Fibroblast of skin of scalp (primary cell): ENCODE results near the gene ZNHIT6.
A peak's percentile ranks its signal among the peaks of the same experiment; 100 is the strongest.

Experiments
- DNase-seq: peaks from one replicate; pipeline ENCODE4 v3.0.0-alpha.2; 2013

The ZNHIT6 gene

DNA sequence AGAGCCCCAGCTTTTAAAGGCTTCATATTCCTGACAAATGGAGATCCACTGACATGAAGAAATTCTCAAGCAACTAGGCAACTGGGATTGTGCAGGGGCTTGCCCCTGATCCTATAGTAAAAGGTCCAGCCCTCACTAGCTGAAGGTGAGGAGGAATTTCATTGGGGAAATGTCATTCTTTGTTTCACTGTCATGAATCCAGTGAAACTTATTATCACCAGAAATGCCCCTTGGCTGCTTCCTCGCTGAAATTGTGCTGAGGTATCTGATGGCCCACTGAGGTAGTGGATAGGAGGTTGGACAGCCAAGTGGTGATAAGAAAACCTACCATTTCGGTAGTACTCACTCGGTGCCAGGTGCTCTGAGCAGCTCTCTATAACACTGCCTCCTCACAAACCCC, 91.5 kb downstream of the ZNHIT6 start:
- DNase-seq, result no peak

DNA sequence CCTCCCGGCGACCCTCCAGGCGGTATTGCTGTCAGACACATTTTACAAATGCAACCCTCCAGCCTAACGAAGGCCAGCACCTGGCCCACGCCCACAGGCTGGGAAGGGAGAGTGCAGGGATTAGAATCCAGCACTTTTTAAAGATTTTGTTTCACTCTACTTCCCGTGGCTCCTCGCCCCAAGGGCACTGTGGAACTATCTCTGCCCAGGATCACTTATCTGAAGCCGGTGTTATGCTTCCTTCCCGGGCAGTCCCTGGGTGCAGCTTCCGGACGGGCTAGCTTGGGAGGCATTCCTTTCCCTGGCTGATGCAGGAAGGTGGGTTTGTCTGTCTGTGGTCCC, 91.9 kb downstream of the ZNHIT6 start:
- DNase-seq, result no peak

DNA sequence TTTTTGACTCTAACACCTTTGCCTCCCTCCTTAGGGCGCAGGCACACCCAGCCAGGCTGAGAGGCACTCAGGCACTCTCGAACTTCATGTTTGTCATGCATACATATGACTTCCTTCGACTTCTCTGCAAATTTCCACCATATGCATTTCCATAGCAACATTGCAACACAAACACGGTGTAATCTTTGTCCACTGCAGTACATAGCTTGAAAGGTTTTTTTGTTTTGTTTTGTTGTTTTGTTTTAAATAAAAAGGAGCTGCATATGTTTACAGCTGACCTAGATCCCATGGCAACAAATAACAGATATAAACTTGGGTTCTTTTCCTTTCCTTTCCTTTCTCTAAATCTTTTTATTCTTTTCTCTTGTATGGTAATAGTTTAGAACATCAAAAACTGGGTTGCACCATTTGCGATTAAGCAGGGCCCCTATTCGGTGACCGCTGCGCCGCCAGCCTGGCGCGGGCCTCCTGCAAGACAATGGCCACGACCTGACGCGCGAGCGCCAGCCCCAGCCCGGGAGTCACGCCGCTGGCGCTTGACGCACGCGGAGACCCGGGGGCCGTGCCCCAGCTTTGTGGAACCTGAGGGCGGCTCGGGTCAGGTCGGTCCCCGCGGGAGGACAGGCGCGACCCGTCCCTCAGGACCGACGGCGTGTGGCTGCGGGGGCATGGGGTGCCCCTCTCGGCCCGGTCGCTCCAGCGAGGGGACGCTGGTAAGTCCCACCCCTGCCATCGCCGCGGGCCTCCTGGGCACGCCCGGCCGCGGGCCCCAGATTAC, 92.5 kb downstream of the ZNHIT6 start:
- DNase-seq, result peak; percentile 35

DNA sequence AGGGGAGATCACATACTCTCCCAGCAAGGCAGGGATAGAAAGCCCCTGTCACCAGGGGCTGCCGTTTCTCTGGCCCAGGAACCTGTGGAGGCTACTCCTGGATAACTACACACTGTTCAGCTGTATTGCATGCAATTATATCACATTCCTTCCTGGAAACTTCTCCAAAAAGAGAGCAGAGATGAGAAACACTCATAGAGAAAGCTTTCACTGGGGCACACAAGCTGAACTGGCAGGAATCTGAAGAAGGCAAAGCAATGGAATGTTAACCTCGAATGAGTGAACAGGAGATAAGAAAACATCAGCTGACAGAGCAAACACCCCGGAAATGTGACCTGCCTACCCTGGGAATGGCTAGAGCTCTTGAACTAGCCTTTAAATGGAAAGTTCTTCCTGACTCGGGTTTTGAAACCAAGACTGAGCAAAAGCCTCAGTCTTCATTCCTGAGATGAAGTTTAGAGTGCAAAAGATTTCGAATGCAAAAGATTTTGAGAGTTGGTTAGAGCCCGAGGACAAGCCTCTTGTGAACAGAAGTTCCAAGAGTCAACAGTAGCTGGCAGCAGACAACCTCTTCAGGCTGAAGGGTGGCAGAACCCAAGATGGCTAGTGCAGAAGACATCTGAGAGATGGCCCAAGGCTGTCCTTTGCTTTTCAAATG, 95.4 kb downstream of the ZNHIT6 start:
- peak; percentile 97 for DNase-seq

DNA sequence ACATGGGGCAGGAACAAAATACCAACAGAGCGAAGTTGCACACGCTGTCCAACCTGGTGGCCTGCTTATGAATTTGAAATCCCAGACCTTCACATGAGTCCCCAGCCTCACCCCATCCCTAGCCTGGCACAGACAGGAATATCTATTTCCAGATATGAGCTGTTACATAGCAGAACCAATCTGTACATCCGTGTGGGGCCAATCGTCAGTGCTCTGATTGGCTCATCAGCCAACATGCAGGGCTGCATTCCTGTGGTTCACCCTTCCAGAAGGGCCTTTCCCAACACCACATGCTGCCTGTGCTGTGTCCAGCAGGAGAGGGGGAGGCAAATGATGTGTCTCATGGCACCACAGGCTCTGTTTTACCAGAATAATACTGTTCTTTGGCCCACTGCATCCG, 96.4 kb downstream of the ZNHIT6 start:
- DNase-seq, result peak; percentile 100

DNA sequence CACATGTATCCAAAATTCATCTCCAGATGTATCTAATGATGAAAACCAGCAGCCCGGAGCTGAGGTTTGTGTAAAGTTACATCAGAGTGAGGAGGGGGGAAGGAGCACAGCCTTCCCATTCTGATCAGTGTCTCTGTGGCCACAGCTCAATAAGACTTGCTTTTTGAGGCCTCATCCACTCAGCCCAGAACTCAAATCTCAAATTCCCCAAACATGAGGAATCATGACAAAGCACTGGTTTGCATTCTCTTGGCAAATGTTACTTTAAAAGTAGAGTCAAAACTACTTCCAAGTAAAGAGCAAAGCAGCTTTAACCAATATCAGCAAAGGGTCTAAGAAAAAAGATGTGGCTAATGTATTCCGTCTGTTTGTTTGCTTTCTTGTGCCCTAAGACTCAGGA, 96.8 kb downstream of the ZNHIT6 start:
- DNase-seq, result peak; percentile 97

DNA sequence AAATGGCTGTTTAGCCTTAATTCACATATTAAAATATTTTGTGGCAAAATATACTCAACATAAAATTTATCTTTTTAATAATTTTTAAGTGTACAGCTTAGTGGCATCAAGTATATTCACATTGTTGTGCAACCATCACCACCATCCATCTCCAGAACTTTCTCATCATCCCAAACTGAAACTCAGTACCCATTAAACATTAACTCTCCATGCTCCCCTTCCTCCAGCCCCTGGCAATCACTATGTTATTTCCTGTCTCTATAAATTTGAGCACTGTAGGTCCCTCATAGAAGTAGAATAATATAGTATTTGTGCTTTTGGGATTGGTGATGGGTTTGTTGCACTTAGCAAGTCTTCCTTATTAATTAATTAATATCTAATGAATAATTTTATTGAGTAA, 98.3 kb downstream of the ZNHIT6 start:
- DNase-seq, result no peak

DNA sequence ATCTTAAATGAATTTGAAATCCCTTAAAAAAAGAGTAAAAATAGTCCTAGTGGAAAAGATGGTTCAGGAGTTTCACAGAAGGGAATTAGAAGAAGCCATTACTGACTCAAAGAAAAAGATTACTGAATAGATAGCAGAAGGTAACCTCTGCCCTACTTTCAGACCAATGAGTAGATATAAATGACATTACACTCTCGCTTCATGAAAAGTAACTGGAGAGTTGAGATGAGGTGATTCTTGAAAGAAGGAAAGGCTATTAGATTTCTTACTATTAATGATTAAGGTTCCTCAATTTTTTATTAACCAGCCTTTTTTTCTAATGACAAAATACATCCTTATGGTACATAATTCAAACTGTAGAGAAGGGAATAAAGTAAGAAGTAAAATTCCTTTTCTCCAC, 99.4 kb downstream of the ZNHIT6 start:
- DNase-seq, result no peak

DNA sequence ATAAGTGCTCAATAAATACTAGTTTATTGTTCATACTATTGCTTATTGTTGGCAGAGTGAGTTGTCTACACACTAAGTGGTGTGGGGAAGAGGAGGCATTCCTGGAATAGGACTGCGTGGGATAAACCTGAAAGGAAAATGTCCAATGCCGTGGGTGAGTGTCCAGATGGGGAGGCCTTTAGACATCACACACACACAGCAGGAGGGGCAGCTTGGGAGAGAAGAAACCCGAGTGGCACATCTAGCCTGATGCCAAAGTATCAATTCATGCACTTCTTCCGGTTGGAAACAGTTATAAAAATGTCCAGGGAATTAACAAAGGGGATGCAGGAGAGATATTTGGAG, 100.3 kb downstream of the ZNHIT6 start:
- peak; percentile 25 for DNase-seq

DNA sequence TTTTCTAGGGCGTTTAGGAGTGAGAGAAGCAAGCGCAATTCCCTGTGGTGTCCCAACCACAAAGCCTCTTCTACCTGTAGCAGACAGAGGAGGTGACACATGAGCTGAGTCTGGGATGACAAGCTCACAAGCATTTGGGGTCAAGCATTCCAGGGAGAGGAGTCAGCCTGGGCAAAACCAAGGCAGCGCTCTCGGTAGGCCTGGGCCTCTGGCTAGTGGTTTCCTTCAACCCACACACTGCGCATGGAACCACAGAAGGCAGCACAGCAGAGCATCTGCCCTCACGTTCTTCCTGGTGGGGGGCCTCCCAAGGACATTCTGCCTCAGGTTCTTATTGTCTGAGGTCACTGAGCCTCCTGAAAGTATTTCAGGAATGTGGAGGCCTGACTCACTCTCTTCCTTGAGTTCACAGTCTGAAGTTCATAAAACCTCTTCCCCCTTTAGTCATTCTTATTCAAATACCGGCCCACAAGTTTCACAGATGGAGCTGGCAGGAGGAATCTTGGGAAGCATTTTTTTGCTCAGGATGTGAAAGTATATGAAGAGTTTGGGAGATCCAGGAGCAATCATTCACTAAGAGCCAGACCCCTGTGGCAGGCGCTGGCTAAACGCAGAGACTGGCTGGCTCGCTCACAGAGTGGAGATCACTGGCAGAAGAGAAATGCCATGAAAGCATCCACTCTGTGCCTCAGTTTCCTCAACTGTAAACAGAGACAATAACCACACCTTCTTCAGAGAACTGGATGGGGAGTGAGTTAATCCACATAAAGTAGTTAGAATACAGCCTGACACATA, 100.9 kb downstream of the ZNHIT6 start:
- DNase-seq, result peak; percentile 100

DNA sequence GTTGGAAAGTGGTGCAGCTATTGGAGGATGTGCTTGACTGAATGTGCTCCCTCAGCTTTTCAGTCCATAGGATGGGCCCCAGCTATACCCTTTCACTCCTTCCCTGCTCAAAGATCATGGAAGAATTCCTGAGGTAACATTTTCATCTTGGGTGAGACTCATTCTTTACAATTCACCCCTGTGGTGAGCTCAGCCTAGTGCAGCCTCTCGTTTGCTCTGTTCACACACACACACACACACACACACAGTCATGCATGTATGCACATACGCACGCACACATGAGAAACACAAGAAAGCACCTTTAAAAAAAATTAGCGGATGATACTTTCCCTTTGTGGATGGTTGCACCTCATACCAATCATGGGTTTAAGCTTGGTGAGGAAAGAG, 101.8 kb downstream of the ZNHIT6 start:
- peak; percentile 74 for DNase-seq

DNA sequence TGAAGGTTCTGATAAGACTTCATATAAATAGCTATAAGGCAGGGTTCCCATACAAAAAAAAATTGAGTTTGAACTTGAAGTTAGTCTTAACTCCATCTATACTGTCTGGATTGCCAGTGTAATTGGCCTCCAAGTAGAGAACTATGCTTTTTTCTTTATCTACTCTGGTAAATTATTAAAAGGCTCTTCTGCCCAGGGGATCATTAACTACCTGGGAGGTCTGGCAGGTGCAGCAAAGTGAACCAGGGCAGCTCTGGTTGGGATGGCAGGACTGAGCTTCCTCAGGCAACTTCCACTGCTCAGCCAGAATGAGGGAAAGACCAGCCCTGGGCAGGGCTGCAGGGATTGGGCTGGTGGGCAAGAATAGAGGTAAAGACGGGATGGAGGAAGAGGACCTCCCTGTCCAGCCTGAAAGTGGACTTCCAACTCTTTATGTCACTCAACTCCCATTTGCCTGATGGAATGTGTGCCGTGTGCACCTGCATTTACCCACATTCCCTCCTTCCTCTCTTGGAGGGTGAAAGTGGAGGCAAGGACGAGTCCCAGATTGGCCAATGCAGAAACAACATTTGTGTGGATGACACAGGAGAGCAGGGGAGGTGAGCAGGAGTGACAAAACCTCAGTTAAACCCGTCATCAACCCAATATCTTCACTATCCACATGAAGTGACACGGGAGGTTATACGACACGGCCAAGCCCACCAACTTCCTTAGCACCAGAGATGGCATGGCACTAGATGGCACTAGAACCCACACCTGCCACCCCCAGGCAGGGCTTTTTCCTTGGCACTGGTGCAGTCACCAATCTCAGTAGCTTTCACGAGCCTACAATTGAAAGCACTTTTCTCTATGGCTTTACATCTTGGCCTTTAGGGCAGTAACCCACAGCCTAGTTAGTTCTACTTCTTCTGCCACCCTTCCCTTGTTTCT, 102.5 kb downstream of the ZNHIT6 start:
- DNase-seq, result peak; percentile 28

DNA sequence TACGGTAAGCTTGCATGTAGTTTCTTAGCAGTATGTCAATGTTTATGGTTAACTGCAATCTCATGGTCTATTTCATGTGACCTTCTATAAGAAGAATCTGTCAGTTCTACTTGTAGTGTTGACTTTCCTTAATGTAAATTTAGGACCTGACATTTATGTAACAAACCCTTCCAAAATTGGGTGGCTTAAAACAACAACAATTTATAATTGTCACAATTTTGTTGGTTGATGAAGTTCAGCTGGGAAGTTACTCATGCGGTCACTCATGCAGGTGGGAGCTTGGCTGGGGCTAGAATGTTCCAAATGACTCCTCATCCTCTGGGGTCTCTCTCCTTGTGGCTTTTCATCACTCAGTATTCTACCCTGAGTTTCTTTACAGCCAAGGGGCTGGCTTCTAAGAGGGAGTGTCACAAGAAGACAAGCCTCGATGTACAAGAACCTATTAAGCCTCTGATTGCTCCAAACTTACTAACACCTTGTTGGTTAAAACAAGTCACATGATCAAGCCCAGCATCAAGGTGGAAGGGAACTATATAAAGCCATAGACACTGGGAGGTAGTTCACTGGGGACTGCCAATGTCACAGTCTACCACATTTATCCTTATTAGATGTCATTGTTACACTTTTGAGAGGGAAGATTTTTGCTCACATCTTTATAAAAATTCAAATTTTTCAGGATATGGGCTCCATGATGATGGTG, 103.8 kb downstream of the ZNHIT6 start:
- no peak for DNase-seq

DNA sequence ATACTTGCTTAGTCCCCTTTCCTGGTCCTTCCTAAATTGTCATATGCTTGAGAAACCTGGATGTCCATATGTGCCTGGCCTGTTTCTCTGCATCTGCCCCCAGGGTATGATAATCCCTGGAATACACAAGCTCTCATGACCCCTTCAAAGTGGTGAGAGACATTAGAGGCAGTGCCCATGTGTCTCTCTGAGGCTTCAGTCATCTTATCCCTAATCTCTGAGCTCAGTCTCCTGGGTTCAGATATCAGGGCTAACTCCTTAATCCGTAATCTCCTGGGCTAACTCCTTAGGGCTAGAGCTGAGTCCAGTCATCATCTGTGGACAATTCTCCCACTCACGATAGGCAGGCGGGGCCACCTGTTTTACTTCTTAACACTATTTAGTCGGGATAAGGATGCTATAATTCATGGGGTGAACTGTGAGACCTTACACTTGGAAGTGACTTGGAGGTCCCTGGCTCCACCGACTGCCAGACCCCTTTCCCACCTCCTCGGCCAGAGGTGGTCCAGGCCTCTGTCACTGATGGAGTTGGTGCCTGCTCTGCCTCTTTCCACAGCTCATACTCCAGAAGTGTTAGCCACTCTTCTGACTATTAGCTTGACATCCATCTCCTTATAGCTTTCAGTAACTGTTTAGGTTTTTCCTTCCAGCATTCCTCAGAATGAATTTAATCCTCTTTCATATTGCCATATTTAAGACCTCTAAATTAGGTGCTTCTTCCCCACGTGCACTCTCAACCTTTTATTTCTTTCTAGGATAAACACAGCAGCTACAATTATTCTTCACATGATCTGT, 105.0 kb downstream of the ZNHIT6 start:
- no peak for DNase-seq

DNA sequence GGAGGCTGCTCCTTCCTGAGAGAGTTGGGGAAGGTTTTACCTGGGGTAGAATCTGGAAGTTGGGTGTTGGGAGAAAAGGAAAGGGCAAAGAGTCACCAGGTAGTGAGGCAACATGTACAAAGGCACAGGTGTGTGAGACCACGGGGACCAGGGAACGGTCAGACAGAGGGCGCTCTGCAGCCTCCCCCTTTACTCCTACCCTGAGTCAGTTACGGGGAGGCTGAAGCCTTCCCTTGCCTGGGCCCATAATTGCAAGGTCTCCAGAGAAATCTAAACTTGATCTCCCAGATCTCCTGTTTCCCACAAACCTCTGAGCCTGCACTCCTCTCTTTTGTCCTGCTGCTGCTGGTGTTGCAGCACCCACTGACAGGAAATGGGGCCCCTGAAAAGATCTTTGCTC, 105.7 kb downstream of the ZNHIT6 start:
- DNase-seq, result no peak

DNA sequence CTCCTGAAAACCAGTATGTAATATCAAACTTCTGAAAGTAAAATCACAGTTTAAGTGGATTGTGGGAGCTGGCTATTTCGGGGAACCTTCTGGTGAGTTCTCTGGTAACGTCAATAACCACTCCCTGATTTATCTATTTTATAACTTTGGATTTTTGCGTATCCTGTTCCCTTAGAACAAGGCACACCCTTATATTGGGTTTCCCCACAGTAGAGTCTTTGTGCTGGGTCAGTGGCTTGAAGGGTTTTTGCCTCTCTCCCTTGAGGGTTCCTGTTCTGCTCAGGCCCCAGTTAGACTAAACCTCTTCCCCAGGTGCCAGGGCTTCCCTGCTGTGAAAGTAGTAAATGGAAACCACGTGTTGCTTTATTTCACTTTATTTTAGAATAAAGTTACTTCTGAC, 106.3 kb downstream of the ZNHIT6 start:
- no peak for DNase-seq

DNA sequence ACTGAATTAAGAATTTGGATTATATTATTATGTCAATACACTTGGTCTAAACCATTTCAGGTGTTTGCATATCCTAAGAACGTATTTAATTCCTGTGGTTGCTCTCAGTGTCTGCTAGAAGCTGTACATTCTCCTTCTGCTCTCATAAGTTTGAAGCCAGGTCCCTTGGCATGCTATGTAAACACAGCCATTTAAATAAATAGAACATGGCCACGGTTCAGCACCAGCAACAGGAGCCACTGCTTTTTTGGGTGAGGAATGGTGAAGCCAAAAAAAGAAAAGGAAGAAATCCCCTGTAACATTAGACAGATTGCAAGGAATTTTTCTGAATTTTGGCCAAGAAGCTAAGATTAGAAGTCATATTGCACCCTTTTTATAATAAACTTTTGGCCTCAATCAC, 108.6 kb downstream of the ZNHIT6 start:
- no peak for DNase-seq
